Measurements from ENCODE around the gene RRP15. TPM values are rescaled to one million over a fixed set of nuclear protein-coding genes. Genes with fewer than 3 reads are reported as not detected.

Gene RRP15
- total RNA-seq, 2 donors from 2014 or later: 24.9 to 27.3 TPM

DNA sequence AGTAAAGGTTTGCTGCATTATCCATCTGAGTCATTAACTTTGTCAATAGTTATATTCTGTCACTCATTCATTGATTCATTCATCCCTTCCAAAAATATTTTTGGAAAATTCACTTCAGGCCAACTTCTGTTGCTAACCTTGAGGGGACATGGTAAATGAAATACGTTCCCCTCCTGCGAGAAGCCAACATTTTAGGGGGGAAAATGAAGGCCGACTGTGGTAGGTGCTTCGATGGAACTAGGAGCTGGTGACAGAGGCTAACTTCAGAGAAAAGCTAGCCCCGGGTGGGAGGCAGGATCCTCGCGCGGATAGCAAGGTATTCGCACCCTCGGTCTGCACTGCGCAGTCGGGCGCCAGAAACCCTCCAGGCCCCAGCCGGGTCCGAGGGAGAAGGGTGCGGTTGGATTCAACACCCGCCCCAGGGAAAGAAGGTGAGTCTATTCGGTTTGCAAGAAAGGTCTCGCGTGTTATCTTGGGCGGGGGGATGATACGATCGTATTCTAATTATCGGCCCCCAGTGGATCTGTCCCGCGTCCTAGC is 646 bp upstream of the RRP15 start:
- DNase-seq: no peak
- TF ChIP-seq, protein P1, sequence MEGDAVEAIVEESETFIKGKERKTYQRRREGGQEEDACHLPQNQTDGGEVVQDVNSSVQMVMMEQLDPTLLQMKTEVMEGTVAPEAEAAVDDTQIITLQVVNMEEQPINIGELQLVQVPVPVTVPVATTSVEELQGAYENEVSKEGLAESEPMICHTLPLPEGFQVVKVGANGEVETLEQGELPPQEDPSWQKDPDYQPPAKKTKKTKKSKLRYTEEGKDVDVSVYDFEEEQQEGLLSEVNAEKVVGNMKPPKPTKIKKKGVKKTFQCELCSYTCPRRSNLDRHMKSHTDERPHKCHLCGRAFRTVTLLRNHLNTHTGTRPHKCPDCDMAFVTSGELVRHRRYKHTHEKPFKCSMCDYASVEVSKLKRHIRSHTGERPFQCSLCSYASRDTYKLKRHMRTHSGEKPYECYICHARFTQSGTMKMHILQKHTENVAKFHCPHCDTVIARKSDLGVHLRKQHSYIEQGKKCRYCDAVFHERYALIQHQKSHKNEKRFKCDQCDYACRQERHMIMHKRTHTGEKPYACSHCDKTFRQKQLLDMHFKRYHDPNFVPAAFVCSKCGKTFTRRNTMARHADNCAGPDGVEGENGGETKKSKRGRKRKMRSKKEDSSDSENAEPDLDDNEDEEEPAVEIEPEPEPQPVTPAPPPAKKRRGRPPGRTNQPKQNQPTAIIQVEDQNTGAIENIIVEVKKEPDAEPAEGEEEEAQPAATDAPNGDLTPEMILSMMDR (conservative IDR thresholded peaks at IDR 0.05): no peak
- H3K27me3 ChIP-seq (ENCODE audit: control insufficient read depth, insufficient read depth, low read length, poor library complexity, severe bottlenecking): no peaks in the 10 kb centered on the region
- peaks cover 2% of the 10 kb centered on the region for H3K27me3 Mint-ChIP-seq (ENCODE audit: insufficient read depth)
- peak overlapping the region; percentile 95 for H3K27ac Mint-ChIP-seq
- peak overlapping the region; percentile 56 for H3K27ac ChIP-seq (ENCODE audit: low read depth, low read length)
- H3K9me3 ChIP-seq (ENCODE audit: control insufficient read depth, low read length): peaks cover 43% of the 10 kb centered on the region
- no peaks in the 10 kb centered on the region for H3K4me1 ChIP-seq (ENCODE audit: control insufficient read depth, insufficient read depth, low read length)
- 37 to 42% methylated on average over 19 to 26 of the region's 26 CpGs for WGBS, 2 experiments (ENCODE audit: insufficient coverage in 1 of 2, insufficient read length in 1 of 2)
- H3K4me3 Mint-ChIP-seq: peak overlapping the region; percentile 86
- peaks cover 37% of the 10 kb centered on the region for H3K9me3 Mint-ChIP-seq
- H3K9ac ChIP-seq (ENCODE audit: extremely low read depth, low read length, poor library complexity, severe bottlenecking): peak overlapping the region; percentile 67
- H3K4me3 ChIP-seq (ENCODE audit: low read length): peak overlapping the region; percentile 97
- no peaks in the 10 kb centered on the region for H3K36me3 ChIP-seq (ENCODE audit: control insufficient read depth, insufficient read depth, low read length)
- no peaks in the 10 kb centered on the region for H3K36me3 Mint-ChIP-seq (ENCODE audit: low read depth)
- peaks cover 10% of the 10 kb centered on the region for H3K4me1 Mint-ChIP-seq

DNA sequence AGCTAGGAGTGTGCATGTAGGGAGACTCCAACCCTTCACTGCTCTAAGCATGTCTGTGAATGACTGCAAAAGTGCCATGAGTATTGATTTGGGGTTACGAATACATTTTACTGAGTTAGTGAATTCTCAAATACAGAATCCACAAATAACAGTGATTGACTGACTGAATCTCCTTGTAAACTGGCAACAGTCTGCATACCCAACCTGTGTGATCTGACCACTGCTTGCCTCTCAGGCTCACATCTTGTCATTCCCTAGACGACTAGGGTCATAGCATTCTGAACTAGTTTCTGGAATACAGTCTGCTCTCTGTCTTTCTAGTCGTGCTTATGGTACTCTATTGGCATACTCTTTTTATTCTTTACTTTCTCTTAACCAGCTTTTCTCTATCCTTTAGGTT is 7.4 kb downstream of the RRP15 start:
- peaks cover 11% of the 10 kb centered on the region for H3K36me3 ChIP-seq (ENCODE audit: control insufficient read depth, insufficient read depth, low read length)
- Mint-ChIP-seq H3K9me3 (no peaks in the 10 kb centered on the region), H3K4me1 (peaks cover 12% of the 10 kb centered on the region), H3K4me3 (no peak overlapping the region), H3K36me3 (ENCODE audit: low read depth) (peaks cover 10% of the 10 kb centered on the region), H3K27ac (no peak overlapping the region), H3K27me3 (ENCODE audit: insufficient read depth) (no peaks in the 10 kb centered on the region)
- H3K27ac ChIP-seq (ENCODE audit: low read depth, low read length): no peak overlapping the region
- no peaks in the 10 kb centered on the region for H3K9me3 ChIP-seq (ENCODE audit: control insufficient read depth, low read length)
- WGBS, 2 experiments (ENCODE audit: insufficient coverage in 1 of 2, insufficient read length in 1 of 2): 88 to 89% methylated on average over 3 of the region's 3 CpGs
- TF ChIP-seq, protein P1 (conservative IDR thresholded peaks at IDR 0.05): no peak
- no peak overlapping the region for H3K4me3 ChIP-seq (ENCODE audit: low read length)
- H3K4me1 ChIP-seq (ENCODE audit: control insufficient read depth, insufficient read depth, low read length): no peaks in the 10 kb centered on the region
- H3K27me3 ChIP-seq (ENCODE audit: control insufficient read depth, insufficient read depth, low read length, poor library complexity, severe bottlenecking): no peaks in the 10 kb centered on the region
- no peak overlapping the region for H3K9ac ChIP-seq (ENCODE audit: extremely low read depth, low read length, poor library complexity, severe bottlenecking)
- DNase-seq: no peak

GRCh38 chr1:218294546-218294945 is 9.5 kb downstream of the RRP15 start:
- no peak overlapping the region for H3K27ac ChIP-seq (ENCODE audit: low read depth, low read length)
- H3K27me3 ChIP-seq (ENCODE audit: control insufficient read depth, insufficient read depth, low read length, poor library complexity, severe bottlenecking): no peaks in the 10 kb centered on the region
- peaks cover 11% of the 10 kb centered on the region for H3K36me3 ChIP-seq (ENCODE audit: control insufficient read depth, insufficient read depth, low read length)
- WGBS, 2 experiments (ENCODE audit: insufficient coverage in 1 of 2, insufficient read length in 1 of 2): 99% methylated on average over 3 of the region's 3 CpGs; no CpG with 5 or more reads in 1 of the 2 experiments
- H3K36me3 Mint-ChIP-seq (ENCODE audit: low read depth): peaks cover 10% of the 10 kb centered on the region
- TF ChIP-seq, protein P1 (conservative IDR thresholded peaks at IDR 0.05): no peak
- no peaks in the 10 kb centered on the region for H3K9me3 ChIP-seq (ENCODE audit: control insufficient read depth, low read length)
- no peak overlapping the region for H3K4me3 Mint-ChIP-seq
- H3K4me1 ChIP-seq (ENCODE audit: control insufficient read depth, insufficient read depth, low read length): no peaks in the 10 kb centered on the region
- H3K9me3 Mint-ChIP-seq: no peaks in the 10 kb centered on the region
- peaks cover 28% of the 10 kb centered on the region for H3K4me1 Mint-ChIP-seq
- no peak overlapping the region for H3K4me3 ChIP-seq (ENCODE audit: low read length)
- no peak for DNase-seq
- H3K27ac Mint-ChIP-seq: no peak overlapping the region
- H3K9ac ChIP-seq (ENCODE audit: extremely low read depth, low read length, poor library complexity, severe bottlenecking): no peak overlapping the region
- H3K27me3 Mint-ChIP-seq (ENCODE audit: insufficient read depth): no peaks in the 10 kb centered on the region
